HG02938 (cell line): ENCODE data around the gene CDCA5.

ENCODE experiments used
- ATAC-seq: cut with Tn5 transposase; IDR thresholded peaks from one replicate; pipeline ENCODE4 v1.9.1; 2021; ENCODE audit warnings: mild to moderate bottlenecking, moderate library complexity; ENCODE audit not compliant: unreplicated experiment

CDCA5 gene

GRCh38 chr11:65077451-65077850 is 6.4 kb downstream of the CDCA5 start:
- ATAC-seq = no peak

GRCh38 chr11:65072631-65072966 is 11.2 kb downstream of the CDCA5 start:
- no peak for ATAC-seq

- ATAC-seq = no peak
Observed at GRCh38 chr11:65071907-65072630, 11.8 kb downstream of the CDCA5 start.

- no peak for ATAC-seq
Observed at GRCh38 chr11:65069217-65069616, 14.6 kb downstream of the CDCA5 start.

GRCh38 chr11:65067446-65067845 is 16.4 kb downstream of the CDCA5 start:
- no peak for ATAC-seq

- no peak for ATAC-seq
Observed at GRCh38 chr11:65066805-65067291, 17.0 kb downstream of the CDCA5 start.

GRCh38 chr11:65066315-65066714 is 17.5 kb downstream of the CDCA5 start:
- no peak for ATAC-seq

- ATAC-seq = no peak
Observed at GRCh38 chr11:65065851-65066250, 18.0 kb downstream of the CDCA5 start.

- no peak for ATAC-seq
Observed at GRCh38 chr11:65064847-65065240, 19.0 kb downstream of the CDCA5 start.

- ATAC-seq = no peak
Observed at GRCh38 chr11:65063532-65063931, 20.3 kb downstream of the CDCA5 start.

- no peak for ATAC-seq
Observed at GRCh38 chr11:65060913-65061408, 22.9 kb downstream of the CDCA5 start.

- ATAC-seq = no peak
Observed at GRCh38 chr11:65059959-65060824, 23.6 kb downstream of the CDCA5 start.

- no peak for ATAC-seq
Observed at GRCh38 chr11:65059523-65059922, 24.3 kb downstream of the CDCA5 start.

- ATAC-seq = no peak
Observed at GRCh38 chr11:65058419-65059054, 25.3 kb downstream of the CDCA5 start, which contains the start of gene NAALADL1. NAALADL1 (minus strand) TSS chr11:65058553; CDS start chr11:65058521, 32 bp downstream.

- ATAC-seq = no peak
Observed at GRCh38 chr11:65058012-65058411, 25.8 kb downstream of the CDCA5 start.

- ATAC-seq = no peak
Observed at GRCh38 chr11:65057526-65057925, 26.3 kb downstream of the CDCA5 start.

- ATAC-seq = no peak
Observed at GRCh38 chr11:65056999-65057398, 26.8 kb downstream of the CDCA5 start.

GRCh38 chr11:65055538-65055937 is 28.3 kb downstream of the CDCA5 start:
- ATAC-seq = no peak

GRCh38 chr11:65053827-65054508 is 29.9 kb downstream of the CDCA5 start:
- ATAC-seq = no peak

- no peak for ATAC-seq
Observed at GRCh38 chr11:65051398-65051858, 32.4 kb downstream of the CDCA5 start.
